ENCODE measurements around the gene UHRF1.
"Not testable (repeated sequence)": the region's sequence is repeated elsewhere in the genome, so short reads cannot be mapped to it uniquely, and the experiment has no call there.

Gene UHRF1

GRCh38 chr19:4884993-4885392 lies 24.3 kb upstream of the UHRF1 start:
- not testable (repeated sequence) for H3K9ac ChIP-seq (ENCODE audit: low read depth, low read length); H3K9me3 ChIP-seq (ENCODE audit: control insufficient read depth, insufficient read depth, low read length); H3K36me3 ChIP-seq (ENCODE audit: insufficient read depth, low read length); H3K4me1 ChIP-seq (ENCODE audit: insufficient read depth, low read length)

- not testable (repeated sequence) for H3K9me3 ChIP-seq (ENCODE audit: control insufficient read depth, insufficient read depth, low read length); H3K36me3 ChIP-seq (ENCODE audit: insufficient read depth, low read length); H3K9ac ChIP-seq (ENCODE audit: low read depth, low read length); H3K4me1 ChIP-seq (ENCODE audit: insufficient read depth, low read length)
Observed at GRCh38 chr19:4887803-4888202, 21.5 kb upstream of the UHRF1 start.

GRCh38 chr19:4889034-4889815 lies 20.1 kb upstream of the UHRF1 start:
- Histone ChIP-seq H3K9ac (ENCODE audit: low read depth, low read length) (no peak overlapping the region), H3K9me3 (ENCODE audit: control insufficient read depth, insufficient read depth, low read length) (no peaks in the 10 kb centered on the region), H3K4me1 (ENCODE audit: insufficient read depth, low read length) (no peaks in the 10 kb centered on the region), H3K36me3 (ENCODE audit: insufficient read depth, low read length) (no peaks in the 10 kb centered on the region)

- H3K36me3 ChIP-seq (ENCODE audit: insufficient read depth, low read length): no peaks in the 10 kb centered on the region
- H3K4me1 ChIP-seq (ENCODE audit: insufficient read depth, low read length): no peaks in the 10 kb centered on the region
- H3K9me3 ChIP-seq (ENCODE audit: control insufficient read depth, insufficient read depth, low read length): no peaks in the 10 kb centered on the region
- H3K9ac ChIP-seq (ENCODE audit: low read depth, low read length): no peak overlapping the region
Observed at GRCh38 chr19:4891066-4891465, 18.2 kb upstream of the UHRF1 start.

- not testable (repeated sequence) for H3K9ac ChIP-seq (ENCODE audit: low read depth, low read length); H3K36me3 ChIP-seq (ENCODE audit: insufficient read depth, low read length); H3K9me3 ChIP-seq (ENCODE audit: control insufficient read depth, insufficient read depth, low read length); H3K4me1 ChIP-seq (ENCODE audit: insufficient read depth, low read length)
Observed at GRCh38 chr19:4892962-4893361, 16.3 kb upstream of the UHRF1 start.

GRCh38 chr19:4896372-4896771 lies 12.9 kb upstream of the UHRF1 start:
- H3K4me1 ChIP-seq (ENCODE audit: insufficient read depth, low read length): no peaks in the 10 kb centered on the region
- no peaks in the 10 kb centered on the region for H3K9me3 ChIP-seq (ENCODE audit: control insufficient read depth, insufficient read depth, low read length)
- H3K36me3 ChIP-seq (ENCODE audit: insufficient read depth, low read length): no peaks in the 10 kb centered on the region
- no peak overlapping the region for H3K9ac ChIP-seq (ENCODE audit: low read depth, low read length)

- no peaks in the 10 kb centered on the region for H3K9me3 ChIP-seq (ENCODE audit: control insufficient read depth, insufficient read depth, low read length)
- no peaks in the 10 kb centered on the region for H3K36me3 ChIP-seq (ENCODE audit: insufficient read depth, low read length)
- no peaks in the 10 kb centered on the region for H3K4me1 ChIP-seq (ENCODE audit: insufficient read depth, low read length)
- no peak overlapping the region for H3K9ac ChIP-seq (ENCODE audit: low read depth, low read length)
Observed at GRCh38 chr19:4897146-4897545, 12.2 kb upstream of the UHRF1 start.

- not testable (repeated sequence) for H3K9ac ChIP-seq (ENCODE audit: low read depth, low read length); H3K9me3 ChIP-seq (ENCODE audit: control insufficient read depth, insufficient read depth, low read length); H3K4me1 ChIP-seq (ENCODE audit: insufficient read depth, low read length); H3K36me3 ChIP-seq (ENCODE audit: insufficient read depth, low read length)
Observed at GRCh38 chr19:4900879-4901278, 8.4 kb upstream of the UHRF1 start.

GRCh38 chr19:4902796-4903195 lies 6.5 kb upstream of the UHRF1 start, which contains the start of gene ARRDC5:
ARRDC5 (minus strand) TSS chr19:4902896; CDS start chr19:4902825, 71 bp downstream.
- Histone ChIP-seq H3K9ac (ENCODE audit: low read depth, low read length) (no peak within 1 kb of the TSS), H3K9me3 (ENCODE audit: control insufficient read depth, insufficient read depth, low read length) (no peaks in the 10 kb centered on the region), H3K4me1 (ENCODE audit: insufficient read depth, low read length) (no peaks in the 10 kb centered on the region), H3K36me3 (ENCODE audit: insufficient read depth, low read length) (no peaks in the 10 kb centered on the region)

GRCh38 chr19:4904481-4904880 lies 4.8 kb upstream of the UHRF1 start:
- H3K9ac ChIP-seq (ENCODE audit: low read depth, low read length): no peak overlapping the region
- no peaks in the 10 kb centered on the region for H3K9me3 ChIP-seq (ENCODE audit: control insufficient read depth, insufficient read depth, low read length)
- H3K4me1 ChIP-seq (ENCODE audit: insufficient read depth, low read length): peaks cover 6% of the 10 kb centered on the region; the same call in 1 of the 2 replicates
- no peaks in the 10 kb centered on the region for H3K36me3 ChIP-seq (ENCODE audit: insufficient read depth, low read length)

GRCh38 chr19:4906963-4907362 lies 2.3 kb upstream of the UHRF1 start:
- Histone ChIP-seq H3K4me1 (ENCODE audit: insufficient read depth, low read length) (peaks cover 15% of the 10 kb centered on the region; the same call in 1 of the 2 replicates), H3K9ac (ENCODE audit: low read depth, low read length) (no peak overlapping the region), H3K36me3 (ENCODE audit: insufficient read depth, low read length) (no peaks in the 10 kb centered on the region), H3K9me3 (ENCODE audit: control insufficient read depth, insufficient read depth, low read length) (no peaks in the 10 kb centered on the region)

- Histone ChIP-seq H3K9ac (ENCODE audit: low read depth, low read length) (no peak overlapping the region), H3K4me1 (ENCODE audit: insufficient read depth, low read length) (peaks cover 23% of the 10 kb centered on the region; the same call in 1 of the 2 replicates), H3K36me3 (ENCODE audit: insufficient read depth, low read length) (no peaks in the 10 kb centered on the region), H3K9me3 (ENCODE audit: control insufficient read depth, insufficient read depth, low read length) (no peaks in the 10 kb centered on the region)
Observed at GRCh38 chr19:4908360-4908759, 941 bp upstream of the UHRF1 start.

GRCh38 chr19:4908781-4909155 lies 533 bp upstream of the UHRF1 start:
- no peaks in the 10 kb centered on the region for H3K9me3 ChIP-seq (ENCODE audit: control insufficient read depth, insufficient read depth, low read length)
- H3K9ac ChIP-seq (ENCODE audit: low read depth, low read length): peak overlapping the region; percentile 50; the same call in 1 of the 2 replicates
- peaks cover 23% of the 10 kb centered on the region; the same call in 1 of the 2 replicates for H3K4me1 ChIP-seq (ENCODE audit: insufficient read depth, low read length)
- no peaks in the 10 kb centered on the region for H3K36me3 ChIP-seq (ENCODE audit: insufficient read depth, low read length)

- Histone ChIP-seq H3K9ac (ENCODE audit: low read depth, low read length) (peak overlapping the region; percentile 50; the same call in 1 of the 2 replicates), H3K4me1 (ENCODE audit: insufficient read depth, low read length) (peaks cover 33% of the 10 kb centered on the region), H3K9me3 (ENCODE audit: control insufficient read depth, insufficient read depth, low read length) (no peaks in the 10 kb centered on the region), H3K36me3 (ENCODE audit: insufficient read depth, low read length) (peaks cover 3% of the 10 kb centered on the region; the same call in 1 of the 2 replicates)
Observed at GRCh38 chr19:4909897-4910593, 744 bp downstream of the UHRF1 start.
